Measurements from ENCODE around the gene GTF2F1.
A peak's percentile ranks its signal among the peaks of the same experiment; 100 is the strongest.
"Not testable (repeated sequence)": the region's sequence is repeated elsewhere in the genome, so short reads cannot be mapped to it uniquely, and the experiment has no call there.

Gene GTF2F1

DNA sequence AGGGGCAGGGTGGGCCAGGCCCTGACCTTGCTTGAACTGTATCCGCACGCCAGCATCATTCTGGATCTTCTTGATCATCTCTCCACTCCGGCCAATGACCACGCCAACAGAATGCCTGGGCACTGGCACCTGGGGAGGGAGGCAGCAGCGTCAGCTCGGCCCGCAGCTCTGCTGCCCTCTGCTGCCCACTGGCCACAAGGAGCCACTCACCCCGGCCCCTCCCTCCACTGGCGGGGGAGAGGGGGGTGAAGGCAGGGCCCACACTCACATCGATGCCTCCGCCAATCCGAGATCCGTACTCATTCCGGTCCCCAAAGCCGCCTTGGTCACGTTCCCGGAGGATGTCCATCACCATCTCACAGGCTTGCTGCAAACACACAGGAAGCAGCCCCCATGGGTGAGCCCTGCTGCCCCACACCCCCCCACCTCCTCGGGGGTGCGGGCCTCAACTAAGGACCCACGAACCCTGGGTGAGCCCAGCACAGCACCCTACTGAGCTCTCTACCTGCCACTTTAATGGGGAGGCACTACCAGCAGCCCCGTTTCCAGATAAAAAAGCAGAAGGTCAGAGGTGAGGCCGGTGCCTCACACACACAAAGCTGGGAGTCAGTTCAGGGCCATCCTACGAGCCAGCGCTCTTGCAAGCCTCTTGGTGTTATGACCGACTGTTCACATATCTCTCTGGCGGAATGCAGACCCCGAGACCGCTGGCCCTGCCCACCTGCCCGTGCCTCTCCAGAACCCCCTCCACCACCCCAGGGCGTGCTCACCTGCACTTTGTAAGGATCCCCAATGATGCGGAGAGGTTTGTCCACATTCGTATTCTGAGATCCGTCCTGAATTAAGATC lies 25.0 kb upstream of the GTF2F1 start:
- DNase-seq = no peak

DNA sequence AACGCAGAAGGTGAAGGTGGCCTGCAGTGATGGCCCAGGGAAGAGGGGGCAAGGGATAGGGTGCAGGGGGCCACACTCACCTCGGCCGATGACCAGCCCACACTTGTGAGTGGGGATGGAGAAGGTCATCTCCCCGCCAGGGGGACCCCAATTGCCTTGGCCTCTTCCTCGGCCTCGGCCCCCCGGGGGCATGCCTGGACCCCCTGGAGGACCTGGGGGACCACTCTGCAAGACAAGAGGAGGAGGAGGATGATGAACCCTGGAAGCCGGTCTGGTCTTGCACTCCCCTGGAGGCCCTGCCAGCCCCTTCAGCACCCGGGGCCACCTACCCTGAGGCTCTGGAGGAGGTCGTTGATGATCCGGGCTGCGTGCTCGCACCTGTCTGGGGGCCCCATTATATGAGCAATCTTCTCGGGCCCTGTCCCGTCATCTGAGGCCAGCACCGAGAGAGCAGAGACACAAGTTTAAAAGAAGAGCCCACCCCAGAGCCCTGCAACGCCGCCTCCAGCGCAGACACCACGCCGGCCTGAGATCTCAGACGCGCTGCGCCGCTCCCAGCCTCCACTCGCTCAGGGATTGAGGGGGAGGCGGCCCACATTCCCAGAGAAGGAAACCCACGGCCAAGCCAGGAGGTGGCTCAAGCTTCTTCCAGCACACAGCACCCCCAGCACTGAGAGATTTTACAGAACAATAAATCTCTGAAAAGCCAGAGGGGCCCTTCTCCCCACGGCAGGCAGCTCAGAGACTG lies 23.9 kb upstream of the GTF2F1 start:
- no peak for DNase-seq

DNA sequence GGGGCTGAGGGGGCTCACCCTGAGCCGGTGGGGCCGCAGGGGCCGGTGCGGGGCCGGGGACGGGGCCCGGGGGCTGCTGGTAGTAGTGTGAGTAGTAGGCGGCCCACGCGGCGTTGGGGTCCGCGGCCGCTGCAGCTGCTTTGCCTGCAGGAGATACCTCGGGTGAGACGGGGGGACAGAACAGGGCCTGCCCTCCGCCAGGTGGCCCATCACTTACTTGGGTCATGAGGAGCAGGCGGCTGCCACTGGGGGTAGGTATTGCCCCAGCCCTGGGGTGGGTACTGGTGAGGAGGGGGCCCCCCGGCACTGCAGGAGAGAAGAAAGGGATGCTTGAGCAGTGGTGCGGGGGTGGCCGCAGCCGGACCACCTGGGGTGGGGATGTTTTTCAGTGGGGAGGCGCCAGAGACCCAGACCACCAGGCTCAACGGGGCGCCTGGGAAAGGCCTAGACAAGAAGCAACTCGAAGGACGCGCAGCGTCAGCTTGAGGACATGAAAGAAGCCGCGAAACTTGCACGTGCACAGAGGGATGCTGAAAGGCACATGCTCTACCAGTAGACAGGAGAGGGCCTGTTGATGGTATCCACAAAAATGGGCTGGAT lies 22.7 kb upstream of the GTF2F1 start:
- no peak for DNase-seq

DNA sequence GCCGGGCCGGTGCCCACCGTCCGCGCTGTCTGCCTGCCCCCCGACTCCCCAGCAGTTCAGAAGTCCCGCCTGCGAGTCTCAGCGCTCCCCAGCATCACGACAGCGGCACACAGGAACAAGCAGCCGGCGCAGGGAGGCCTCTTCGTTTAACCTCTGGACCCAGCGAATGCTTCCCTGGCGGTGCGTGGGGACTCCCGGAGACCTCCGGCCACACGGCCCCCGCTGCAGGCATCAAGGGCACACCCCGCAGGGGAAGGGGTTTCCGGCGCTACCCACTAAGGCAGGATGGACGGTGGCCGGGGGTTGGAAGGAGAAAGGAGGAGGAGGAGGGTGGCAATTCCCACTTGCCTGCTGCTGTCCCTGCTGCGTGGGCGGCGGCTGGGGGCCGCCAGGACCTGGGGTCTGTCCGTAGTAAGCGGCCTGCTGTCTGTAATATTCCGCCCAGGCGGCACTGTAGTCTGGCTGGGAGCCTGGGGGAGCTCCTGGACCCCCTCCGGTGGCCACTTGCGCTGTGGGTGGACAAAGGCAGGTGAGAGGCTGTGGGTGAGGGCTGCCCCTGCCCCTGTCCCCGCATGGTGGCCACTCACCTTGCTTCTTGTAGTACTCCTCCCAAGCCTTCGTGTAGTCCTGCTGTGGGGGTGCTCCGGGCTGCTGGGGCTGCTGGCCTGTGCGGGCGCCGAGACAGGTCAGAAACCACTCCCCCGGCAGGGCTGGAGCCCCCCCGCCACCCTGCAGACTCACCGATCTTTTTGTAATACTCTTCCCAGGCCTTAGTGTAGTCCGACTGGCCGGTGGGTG lies 22.0 kb upstream of the GTF2F1 start:
- DNase-seq = no peak

DNA sequence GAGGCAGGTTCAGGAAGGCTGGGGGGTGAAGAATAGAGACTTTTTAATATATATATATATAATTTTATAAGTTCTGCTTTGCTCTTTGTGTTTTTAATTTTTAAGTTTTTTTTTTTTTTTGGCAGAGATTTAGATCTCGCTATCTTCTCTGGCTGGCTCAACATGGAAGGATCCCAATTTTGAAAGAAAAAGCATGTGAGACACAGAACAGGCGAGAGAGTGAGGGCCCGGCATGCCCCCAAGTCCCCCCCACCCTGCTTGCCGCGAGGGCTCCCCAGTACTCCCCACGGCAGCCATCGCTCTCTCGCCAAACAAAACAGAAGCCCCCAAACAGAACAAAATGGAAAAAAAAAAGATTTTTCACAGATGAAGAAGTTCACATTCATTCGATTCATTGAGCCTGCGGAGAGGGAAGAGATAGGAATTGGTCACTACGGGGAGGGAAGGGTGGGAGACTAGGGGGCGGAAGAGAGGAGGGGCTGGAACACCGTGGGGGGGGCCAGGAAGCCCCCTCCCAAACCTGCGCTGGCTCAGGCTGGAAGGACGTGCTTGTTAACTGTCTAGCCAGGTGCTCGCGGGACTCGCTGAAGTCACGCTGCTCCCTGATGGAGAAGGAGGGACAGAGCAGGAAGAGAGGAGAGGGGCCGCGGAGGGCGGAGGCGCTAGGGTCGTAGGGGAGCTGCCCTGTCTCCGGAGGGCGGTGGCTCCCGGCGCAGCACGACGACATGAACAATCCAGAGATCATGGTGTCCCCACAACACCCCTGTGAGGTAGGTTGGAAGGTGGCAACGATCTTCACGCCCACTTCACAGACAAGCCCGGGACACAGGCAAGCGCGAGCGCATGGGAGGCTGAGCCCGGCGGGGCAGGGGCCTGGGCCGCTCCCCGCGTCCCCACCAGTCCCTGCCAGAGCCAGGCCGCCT lies 21.0 kb upstream of the GTF2F1 start:
- no peak for DNase-seq

DNA sequence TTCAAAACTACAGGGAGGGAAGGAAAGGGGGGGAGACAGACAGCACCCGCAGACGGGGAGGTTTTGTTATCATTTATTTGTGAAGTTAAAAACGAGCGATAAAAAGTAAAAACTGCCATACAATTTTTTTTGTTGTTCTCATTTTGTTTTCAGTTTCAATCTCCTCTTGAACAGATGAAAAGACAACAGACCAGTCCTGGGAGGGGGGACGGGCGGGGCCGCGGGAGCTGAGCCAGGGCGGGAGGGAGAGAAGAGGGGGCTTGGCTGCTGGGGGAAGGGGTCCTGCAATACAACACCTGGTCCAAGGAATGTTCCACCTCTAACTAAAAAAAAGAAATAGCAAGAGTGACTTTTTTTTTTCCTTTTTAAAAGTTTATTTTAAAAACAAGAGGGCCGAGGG lies 20.3 kb upstream of the GTF2F1 start:
- DNase-seq = no peak

DNA sequence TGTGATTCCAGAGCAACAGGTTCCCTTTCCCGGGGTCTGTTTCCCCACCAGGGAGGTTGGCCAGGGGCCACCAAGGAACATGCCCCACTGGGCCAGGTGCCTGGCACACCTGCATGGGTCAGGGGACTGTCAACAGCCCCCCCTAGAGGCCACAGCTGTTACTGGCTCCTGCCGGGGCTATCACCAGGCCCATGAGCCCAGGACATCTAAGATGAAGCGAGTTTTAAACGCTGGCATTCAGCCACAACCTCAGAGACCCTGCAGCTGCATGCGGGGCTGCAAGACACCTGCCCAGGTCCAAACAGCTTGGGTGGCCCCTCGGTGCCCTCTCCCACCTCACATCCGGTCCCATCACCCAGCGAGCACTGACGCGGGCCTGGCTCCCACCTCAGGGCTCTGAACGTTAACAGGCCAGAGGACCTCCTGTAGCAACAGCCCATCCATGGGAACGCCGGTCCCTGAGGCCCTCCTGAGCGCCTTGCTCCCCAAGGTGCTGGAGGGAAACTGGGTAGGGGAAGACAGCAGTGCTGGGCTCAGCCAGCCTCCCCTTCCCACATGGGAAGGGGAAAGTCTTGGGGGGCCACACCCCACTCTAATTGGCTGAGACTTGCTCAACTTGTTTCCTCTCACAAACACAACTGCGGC lies 19.6 kb upstream of the GTF2F1 start:
- peak; percentile 39 to 55 for DNase-seq

DNA sequence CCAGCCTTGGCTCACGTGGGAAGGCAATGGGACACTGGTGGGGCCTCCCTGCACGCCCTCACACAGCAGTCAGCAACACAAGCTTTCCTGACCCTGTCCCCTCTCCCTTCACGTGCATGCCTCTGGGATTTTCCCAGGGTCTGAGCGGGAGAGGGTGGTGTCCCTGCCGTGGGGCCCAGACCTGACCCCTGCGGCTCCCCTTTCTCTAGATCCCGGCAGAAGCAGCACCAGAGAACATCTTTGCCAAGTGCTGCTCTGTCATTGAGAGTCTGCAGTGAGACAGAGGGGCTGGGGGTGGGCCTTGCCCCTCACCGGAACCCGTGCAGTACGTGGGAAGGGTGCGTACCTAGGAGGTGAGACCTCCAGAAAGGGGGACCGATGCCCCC lies 19.1 kb upstream of the GTF2F1 start:
- no peak for DNase-seq

DNA sequence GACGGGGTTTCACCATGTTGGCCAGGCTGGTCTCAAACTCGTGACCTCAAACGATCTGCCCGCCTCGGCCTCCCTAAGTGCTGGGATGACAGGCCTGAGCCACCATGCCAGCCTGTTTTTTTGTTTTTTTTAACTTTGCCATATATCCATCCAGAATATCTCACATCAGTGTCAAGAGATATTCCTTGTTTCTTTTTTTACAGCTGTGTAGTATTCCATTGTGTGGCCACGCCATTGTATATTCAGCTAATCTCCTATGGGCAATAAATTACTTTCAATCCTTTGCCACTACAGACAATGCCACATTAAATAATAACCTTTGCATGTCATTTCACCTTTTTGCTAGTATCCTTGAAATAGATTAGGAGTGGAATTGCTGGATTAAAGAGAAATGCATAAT lies 16.4 kb upstream of the GTF2F1 start:
- no peak for DNase-seq

DNA sequence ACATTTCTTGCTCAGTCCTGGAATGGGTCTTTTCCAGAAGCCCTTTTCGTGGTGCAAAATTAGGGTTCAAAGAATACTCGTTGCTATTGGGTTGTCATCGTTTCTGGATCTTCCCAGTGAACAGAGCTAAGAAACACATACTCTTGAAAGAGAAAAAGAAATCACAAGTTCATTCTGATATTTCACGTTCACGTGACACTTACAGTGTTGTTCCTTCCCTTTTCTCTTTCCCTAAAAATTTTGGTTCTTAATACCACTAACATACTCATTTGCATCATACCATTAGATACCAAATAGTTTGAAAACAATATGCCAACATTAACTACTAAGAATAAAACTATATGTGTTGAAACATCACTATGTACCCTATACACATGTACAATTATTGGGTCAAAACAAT lies 13.4 kb upstream of the GTF2F1 start:
- DNase-seq = no peak

DNA sequence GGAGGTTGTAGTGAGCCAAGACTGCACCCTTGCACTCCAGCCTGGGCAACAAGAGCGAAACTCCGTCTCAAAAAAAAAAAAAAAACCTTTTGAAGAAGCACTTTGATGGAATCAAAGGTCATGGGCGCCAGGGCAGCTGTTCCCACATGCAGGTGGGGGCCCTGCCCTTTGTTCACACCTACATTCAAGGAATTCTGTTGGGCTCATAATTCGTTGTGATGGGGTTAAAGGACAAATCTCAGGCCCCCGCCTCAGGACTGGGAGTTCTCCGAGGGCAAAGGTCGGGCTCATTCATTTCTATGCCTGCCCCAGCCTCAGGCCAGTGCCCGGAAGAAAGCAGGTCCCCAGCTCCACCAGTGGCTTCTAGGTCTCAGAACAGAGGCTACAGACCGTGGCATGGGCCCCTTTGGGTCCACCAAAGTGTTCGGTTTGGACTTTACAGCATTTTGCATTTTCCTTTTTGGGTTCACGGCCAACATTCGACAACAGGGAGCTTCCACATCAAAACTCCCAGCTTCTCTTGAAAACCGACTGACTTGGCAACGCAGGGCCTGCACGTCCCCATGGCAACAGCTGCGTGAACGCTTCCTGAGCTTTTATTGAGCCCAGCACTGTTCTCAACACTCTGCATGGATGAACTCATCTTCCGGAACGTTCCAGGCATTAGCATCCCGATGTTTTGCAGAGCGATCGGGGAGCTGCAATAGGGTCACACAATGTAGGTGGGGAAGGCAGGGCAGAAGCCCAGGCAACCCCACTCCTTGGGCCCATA lies 10.1 kb upstream of the GTF2F1 start:
- DNase-seq = no peak

DNA sequence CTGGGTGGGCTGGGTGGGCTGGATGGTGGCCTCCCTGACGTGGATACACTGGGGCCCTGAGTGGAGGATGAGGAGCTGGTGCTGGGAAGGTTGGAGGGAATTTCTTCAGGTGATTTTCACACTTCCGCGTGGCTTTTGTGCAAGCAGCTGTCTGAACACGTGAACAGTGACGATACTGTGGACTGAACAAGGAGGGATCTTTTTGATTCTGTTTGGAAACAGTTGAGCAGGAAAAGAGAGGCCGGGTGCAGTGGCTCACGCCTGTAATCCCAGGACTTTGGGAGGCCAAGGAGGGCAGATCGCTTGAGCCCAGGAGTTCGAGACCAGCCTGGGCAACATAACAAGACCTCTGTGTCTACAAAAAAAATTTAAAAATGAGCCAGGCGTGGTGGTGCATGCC lies 9.1 kb upstream of the GTF2F1 start:
- no peak for DNase-seq

DNA sequence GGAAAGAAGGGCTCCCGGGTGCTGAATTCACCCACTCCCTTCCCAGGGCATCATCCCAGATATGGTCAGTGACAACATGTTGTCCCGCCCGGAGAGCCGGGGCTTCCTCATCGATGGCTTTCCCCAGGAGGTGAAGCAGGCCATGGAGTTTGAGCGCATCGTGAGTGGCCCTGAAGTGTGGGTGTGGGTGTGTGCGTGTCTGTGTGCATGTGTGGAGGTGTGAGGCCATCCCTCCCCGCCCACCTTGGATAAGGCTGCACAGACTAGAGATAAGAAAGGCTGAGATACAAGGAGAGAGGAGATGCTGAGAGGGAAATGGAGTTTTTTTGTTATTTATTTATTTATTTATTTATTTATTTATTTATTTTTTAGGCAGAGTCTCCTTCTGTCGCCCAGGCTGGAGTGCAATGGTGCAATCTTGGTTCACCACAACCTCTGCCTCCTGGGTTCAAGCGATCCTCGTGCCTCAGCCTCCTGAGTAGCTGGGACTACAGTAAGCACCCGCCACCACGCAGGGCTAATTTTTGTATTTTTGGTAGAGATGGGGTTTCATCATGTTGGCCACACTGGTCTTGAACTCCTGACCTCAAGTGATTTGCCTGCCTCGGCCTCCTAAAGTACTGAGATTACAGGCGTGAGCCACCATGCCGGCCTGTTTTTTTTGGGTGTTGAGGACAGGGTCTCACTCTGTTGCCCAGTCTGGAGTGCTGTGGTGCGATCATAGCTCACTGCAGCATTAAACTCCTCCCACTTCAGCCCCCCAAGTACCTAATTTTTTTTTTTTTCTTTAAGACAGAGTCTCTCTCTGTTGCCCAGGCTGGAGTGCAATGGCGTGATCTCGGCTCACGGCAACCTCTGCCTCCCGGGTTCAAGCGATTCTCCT lies 7.3 kb upstream of the GTF2F1 start:
- DNase-seq = not testable (repeated sequence)

DNA sequence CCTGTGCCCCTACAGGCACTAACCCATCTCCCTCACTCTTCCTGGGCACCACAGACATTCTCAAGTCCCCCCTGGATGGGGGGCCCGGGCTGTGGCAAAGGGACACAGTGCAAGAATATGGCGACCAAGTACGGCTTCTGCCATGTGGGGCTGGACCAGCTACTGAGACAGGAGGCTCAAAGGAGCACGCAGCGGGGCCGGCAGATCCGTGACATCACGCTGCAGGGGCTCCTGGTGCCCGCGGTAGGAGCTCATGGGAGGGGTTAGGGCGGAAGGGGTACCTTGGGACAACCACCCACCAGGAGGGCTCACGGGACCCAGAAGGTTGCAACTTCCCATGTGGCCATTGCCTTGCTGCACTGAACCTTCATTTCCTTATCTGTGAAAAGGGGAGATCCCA lies 3.3 kb upstream of the GTF2F1 start:
- no peak for DNase-seq

DNA sequence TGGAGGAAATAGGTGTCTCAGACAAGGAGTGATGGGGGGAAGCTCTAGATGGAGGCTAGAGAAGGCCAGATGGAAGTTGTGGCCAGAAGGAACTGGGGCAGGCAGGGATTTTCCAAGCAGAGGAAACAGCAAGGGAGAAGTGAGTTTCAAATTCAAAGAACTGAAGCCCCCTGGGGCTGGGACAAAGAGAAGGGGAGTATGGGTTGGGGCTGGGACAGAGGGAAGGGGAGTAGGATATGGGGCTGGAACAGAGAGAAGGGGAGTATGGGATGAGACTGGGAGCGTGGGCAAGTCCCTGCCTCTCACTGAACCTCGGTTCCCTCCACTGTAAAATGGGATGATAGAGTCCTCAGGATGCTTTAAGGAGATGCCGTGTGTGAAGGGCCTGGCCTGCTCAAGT lies 1.9 kb upstream of the GTF2F1 start:
- DNase-seq = no peak

DNA sequence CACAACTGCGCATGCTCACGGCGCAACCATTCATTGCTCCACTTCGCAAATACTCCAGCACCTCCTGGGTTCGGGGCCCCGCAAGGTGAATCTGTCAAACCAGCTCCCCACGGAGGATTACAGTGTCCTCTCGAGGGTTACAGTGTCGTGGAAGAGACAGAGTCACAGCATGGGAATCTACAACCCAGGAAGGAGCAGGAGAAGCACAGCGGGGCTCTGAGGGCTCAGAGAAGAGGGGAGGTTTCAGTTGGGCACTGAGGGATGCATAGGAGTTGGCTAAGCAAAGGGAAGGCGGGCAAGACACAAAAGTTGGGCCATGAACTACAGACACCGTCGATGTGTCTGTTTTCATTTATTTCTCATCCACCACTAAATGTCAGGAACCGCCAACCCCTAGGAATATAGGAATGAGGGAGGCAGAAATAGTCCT lies 1.0 kb upstream of the GTF2F1 start:
- DNase-seq = peak in 1 of 2 donors; percentile 82

DNA sequence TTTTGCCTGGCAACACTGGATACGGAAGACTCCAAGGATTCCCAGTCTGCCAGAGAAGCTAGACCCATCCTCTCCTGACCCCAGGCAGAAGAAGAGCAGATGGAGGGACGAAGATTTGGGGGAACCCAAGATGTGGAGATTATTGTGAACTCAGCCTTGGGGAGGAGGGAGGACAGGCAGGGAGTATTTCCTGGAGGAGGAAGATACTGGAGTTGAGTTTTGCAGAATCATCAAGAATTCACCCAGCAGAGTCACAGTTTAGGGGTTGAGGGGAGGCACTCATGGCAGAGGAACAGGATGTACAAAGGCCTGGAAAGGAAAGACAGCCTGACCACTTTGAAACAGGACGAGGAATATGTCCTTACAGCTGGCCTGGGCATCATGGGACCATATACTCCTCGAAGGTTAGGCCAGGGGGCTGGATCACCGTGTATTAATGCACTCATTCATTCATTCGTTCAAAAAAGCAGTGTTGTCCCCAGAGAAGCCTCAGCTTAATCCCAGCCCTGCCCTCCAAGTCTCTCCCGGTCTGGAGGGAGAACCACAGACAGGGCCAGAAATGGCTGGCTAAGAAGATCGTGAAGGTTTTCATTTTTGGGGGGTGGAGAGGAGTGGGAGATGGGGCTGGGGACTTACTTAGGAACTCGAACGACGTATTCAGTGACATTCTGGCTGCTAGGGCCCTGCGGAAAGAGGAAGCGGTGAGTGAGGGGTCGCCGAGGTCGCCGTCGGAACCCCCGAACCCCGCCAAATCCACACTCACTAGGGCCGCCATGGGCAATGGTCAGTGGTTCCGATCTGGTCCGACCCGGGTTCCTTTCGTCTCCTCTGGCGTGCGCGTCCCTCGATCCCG lies 517 bp downstream of the GTF2F1 start:
- peak; percentile 10 to 18 for DNase-seq

DNA sequence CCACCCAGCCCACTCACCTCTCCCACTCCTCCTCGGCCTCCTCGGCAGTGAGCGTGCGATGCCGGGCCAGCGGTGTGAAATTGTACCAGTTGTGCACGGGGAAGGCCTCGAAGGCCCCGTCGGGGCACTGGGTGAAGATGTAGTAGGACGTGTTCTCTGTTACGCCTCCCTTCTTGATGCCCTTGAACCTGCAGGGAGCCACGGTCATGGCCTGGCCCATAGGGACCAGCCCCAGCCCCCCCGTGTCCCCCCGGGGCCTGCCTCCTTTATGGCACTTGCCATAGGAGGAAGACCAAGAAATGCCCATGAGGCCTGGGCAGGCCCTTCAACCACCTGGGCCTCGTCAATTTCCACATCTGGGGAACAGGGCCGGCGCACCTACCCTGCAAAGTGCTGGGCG lies 5.6 kb downstream of the GTF2F1 start:
- DNase-seq = no peak

DNA sequence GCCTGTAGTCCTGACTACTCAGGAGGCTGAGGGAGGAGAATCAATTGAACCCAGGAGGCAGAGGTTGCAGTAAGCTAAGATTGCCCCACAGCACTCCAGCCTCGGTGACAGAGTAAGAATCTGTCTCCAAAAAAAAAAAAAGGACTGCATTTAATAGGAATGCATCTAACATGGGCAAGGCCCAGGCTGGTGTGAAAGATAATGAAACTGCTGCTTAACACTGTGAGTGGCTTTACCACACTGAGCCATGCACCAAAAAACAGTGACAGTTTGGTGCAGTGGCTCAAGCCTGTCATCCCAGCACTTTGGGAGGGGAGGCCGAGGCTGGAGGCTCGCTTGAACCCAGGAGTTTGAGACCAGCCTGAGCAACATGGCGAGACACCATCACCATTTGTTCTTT lies 8.6 kb downstream of the GTF2F1 start:
- no peak for DNase-seq
